Measurements from ENCODE around the gene PTPA.
"Not testable (repeated sequence)": the region's sequence is repeated elsewhere in the genome, so short reads cannot be mapped to it uniquely, and the experiment has no call there.

The PTPA gene

GRCh38 chr9:129122133-129122532 is 10.9 kb downstream of the PTPA start:
- H3K9ac ChIP-seq (ENCODE audit: low read length): no peak overlapping the region
- TF ChIP-seq EZH2phosphoT487 (conservative IDR thresholded peaks at IDR 0.05; ENCODE audit: low read length) (no peak), CTCF (IDR thresholded peaks at IDR 0.05; ENCODE audit: insufficient read depth, low read length, poor library complexity, severe bottlenecking) (no peak)
- H3K36me3 ChIP-seq (ENCODE audit: low read length): 0 out of 2 replicates have a peak, but pooled peaks cover 2% of the 10 kb centered on the region
- no peak overlapping the region for H3K4me3 ChIP-seq (ENCODE audit: insufficient read depth, low read length, poor library complexity, severe bottlenecking)
- H3K9me2 ChIP-seq (replicated peaks; ENCODE audit: insufficient read depth, low read length): no peaks in the 10 kb centered on the region
- H2AFZ ChIP-seq (ENCODE audit: low read depth, low read length, severe bottlenecking): no peak overlapping the region
- H3K9me3 ChIP-seq (ENCODE audit: insufficient read depth, low read length): no peaks in the 10 kb centered on the region
- H3K79me2 ChIP-seq (ENCODE audit: insufficient read depth, low read length): peaks cover 14% of the 10 kb centered on the region; the same call in 1 of the 2 replicates
- no peaks in the 10 kb centered on the region for H3F3A ChIP-seq (ENCODE audit: insufficient read depth)
- no peak overlapping the region for H3K27ac ChIP-seq (ENCODE audit: low read depth, low read length)
- H3K4me2 ChIP-seq (ENCODE audit: low read depth, low read length, poor library complexity, severe bottlenecking): no peak overlapping the region
- H3K27me3 ChIP-seq (ENCODE audit: low read length): no peaks in the 10 kb centered on the region
- no peaks in the 10 kb centered on the region for H4K20me1 ChIP-seq (ENCODE audit: low read depth, low read length)

- not testable (repeated sequence) for H4K20me1 ChIP-seq (ENCODE audit: low read depth, low read length); H3K9me2 ChIP-seq (replicated peaks; ENCODE audit: insufficient read depth, low read length); H3K4me2 ChIP-seq (ENCODE audit: low read depth, low read length, poor library complexity, severe bottlenecking); H3K9me3 ChIP-seq (ENCODE audit: insufficient read depth, low read length); H3K79me2 ChIP-seq (ENCODE audit: insufficient read depth, low read length); H2AFZ ChIP-seq (ENCODE audit: low read depth, low read length, severe bottlenecking); H3K36me3 ChIP-seq (ENCODE audit: low read length); H3K27ac ChIP-seq (ENCODE audit: low read depth, low read length); H3K9ac ChIP-seq (ENCODE audit: low read length); H3F3A ChIP-seq (ENCODE audit: insufficient read depth); H3K4me3 ChIP-seq (ENCODE audit: insufficient read depth, low read length, poor library complexity, severe bottlenecking); H3K27me3 ChIP-seq (ENCODE audit: low read length)
These were observed 11.8 kb downstream of the PTPA start for GRCh38 chr9:129122976-129123375.

- Histone ChIP-seq H3K9ac (ENCODE audit: low read length) (no peak overlapping the region), H2AFZ (ENCODE audit: low read depth, low read length, severe bottlenecking) (no peak overlapping the region), H3K27me3 (ENCODE audit: low read length) (no peaks in the 10 kb centered on the region), H3K4me3 (ENCODE audit: insufficient read depth, low read length, poor library complexity, severe bottlenecking) (no peak overlapping the region), H3K36me3 (ENCODE audit: low read length) (0 out of 2 replicates have a peak, but pooled peaks cover 5% of the 10 kb centered on the region), H3K9me2 (replicated peaks; ENCODE audit: insufficient read depth, low read length) (no peaks in the 10 kb centered on the region), H3K9me3 (ENCODE audit: insufficient read depth, low read length) (no peaks in the 10 kb centered on the region), H3K79me2 (ENCODE audit: insufficient read depth, low read length) (no peaks in the 10 kb centered on the region), H3K4me2 (ENCODE audit: low read depth, low read length, poor library complexity, severe bottlenecking) (no peak overlapping the region), H4K20me1 (ENCODE audit: low read depth, low read length) (no peaks in the 10 kb centered on the region), H3F3A (ENCODE audit: insufficient read depth) (no peaks in the 10 kb centered on the region), H3K27ac (ENCODE audit: low read depth, low read length) (no peak overlapping the region)
- TF ChIP-seq EZH2phosphoT487 (conservative IDR thresholded peaks at IDR 0.05; ENCODE audit: low read length) (no peak), CTCF (IDR thresholded peaks at IDR 0.05; ENCODE audit: insufficient read depth, low read length, poor library complexity, severe bottlenecking) (no peak)
These were observed 13.4 kb downstream of the PTPA start for GRCh38 chr9:129124506-129125069.

GRCh38 chr9:129125478-129125877 is 14.3 kb downstream of the PTPA start:
- Histone ChIP-seq H3K27me3 (ENCODE audit: low read length) (no peaks in the 10 kb centered on the region), H3K4me3 (ENCODE audit: insufficient read depth, low read length, poor library complexity, severe bottlenecking) (no peak overlapping the region), H3K27ac (ENCODE audit: low read depth, low read length) (no peak overlapping the region), H3K36me3 (ENCODE audit: low read length) (0 out of 2 replicates have a peak, but pooled peaks cover 5% of the 10 kb centered on the region), H4K20me1 (ENCODE audit: low read depth, low read length) (no peaks in the 10 kb centered on the region), H3F3A (ENCODE audit: insufficient read depth) (no peaks in the 10 kb centered on the region), H2AFZ (ENCODE audit: low read depth, low read length, severe bottlenecking) (no peak overlapping the region), H3K9me2 (replicated peaks; ENCODE audit: insufficient read depth, low read length) (no peaks in the 10 kb centered on the region), H3K9ac (ENCODE audit: low read length) (no peak overlapping the region), H3K4me2 (ENCODE audit: low read depth, low read length, poor library complexity, severe bottlenecking) (no peak overlapping the region), H3K9me3 (ENCODE audit: insufficient read depth, low read length) (no peaks in the 10 kb centered on the region), H3K79me2 (ENCODE audit: insufficient read depth, low read length) (no peaks in the 10 kb centered on the region)
- TF ChIP-seq CTCF (IDR thresholded peaks at IDR 0.05; ENCODE audit: insufficient read depth, low read length, poor library complexity, severe bottlenecking) (no peak), EZH2phosphoT487 (conservative IDR thresholded peaks at IDR 0.05; ENCODE audit: low read length) (no peak)

All from SU-DHL-6 (cell line).